CD4-positive, alpha-beta memory T cell (primary cell): ENCODE measurements around the gene OR51B4. TPM values are rescaled to one million over a fixed set of nuclear protein-coding genes. Genes with fewer than 3 reads are reported as not detected.

Source experiments
- CTCF ChIA-PET: fragments of 350-600 bp; sonication (Branson Sonifier 250); formaldehyde crosslinking; loops from one replicate; lab custom pipeline; 2021; ENCODE audit warnings: inconsistent platforms; ENCODE audit not compliant: partially characterized antibody; lab: Charles Lee
- POLR2A ChIA-PET: fragments of 350-600 bp; sonication (Branson Sonifier 250); formaldehyde crosslinking; loops from one replicate; lab custom pipeline; 2021; ENCODE audit not compliant: partially characterized antibody; lab: Charles Lee
- DNase-seq, 5 donors: peaks; one replicate each; pipeline versions ENCODE4 v3.0.0 to v3.0.0-alpha.2; 2020 to 2022; ENCODE audit warnings: mixed read lengths in 1 of 5
- H3K27ac ChIP-seq: one replicate; pipeline ENCODE4 v1.7.0; 2013; ENCODE audit warnings: low read depth, low read length
- H3K27me3 ChIP-seq: 2 replicates; pipeline ENCODE4 v1.7.0; 2013; ENCODE audit warnings: mild to moderate bottlenecking, low read length, moderate library complexity; ENCODE audit not compliant: insufficient read depth
- H3K36me3 ChIP-seq: 2 replicates; pipeline ENCODE4 v1.7.0; 2013; ENCODE audit warnings: mild to moderate bottlenecking, low read length, moderate library complexity; ENCODE audit not compliant: insufficient read depth
- H3K4me1 ChIP-seq: 2 replicates; pipeline ENCODE4 v1.7.0; 2013; ENCODE audit warnings: mild to moderate bottlenecking, low read length, moderate library complexity; ENCODE audit not compliant: insufficient read depth
- H3K4me3 ChIP-seq, 2 donors: one replicate each; pipeline ENCODE4 v1.7.0; 2013; ENCODE audit warnings: low read length in 2 of 2, mild to moderate bottlenecking in 1 of 2
- H3K9me3 ChIP-seq, 2 donors: one replicate each; pipeline ENCODE4 v1.7.0; 2013; ENCODE audit warnings: low read length in 2 of 2, control low read depth in 1 of 2; ENCODE audit not compliant: control insufficient read depth in 1 of 2
- H3K27ac Mint-ChIP-seq, 7 donors: one replicate each; pipeline ENCODE4 v1.8.0; 2020 to 2021; ENCODE audit warnings: mixed read lengths in 7 of 7, mild to moderate bottlenecking in 6 of 7, inconsistent platforms in 3 of 7, moderate library complexity in 3 of 7
- H3K27me3 Mint-ChIP-seq, 2 donors: one replicate each; pipeline ENCODE4 v1.8.0; 2020 to 2021; ENCODE audit warnings: mixed read lengths in 2 of 2
- H3K36me3 Mint-ChIP-seq, 2 donors: one replicate each; pipeline ENCODE4 v1.8.0; 2020 to 2021; ENCODE audit warnings: mixed read lengths in 2 of 2, inconsistent platforms in 1 of 2, mild to moderate bottlenecking in 1 of 2
- H3K4me1 Mint-ChIP-seq, 4 donors: one replicate each; pipeline ENCODE4 v1.8.0; 2020 to 2021; ENCODE audit warnings: mixed read lengths in 4 of 4, mild to moderate bottlenecking in 1 of 4
- H3K4me3 Mint-ChIP-seq, 8 donors: one replicate each; pipeline ENCODE4 v1.8.0; 2020 to 2021; ENCODE audit warnings: mixed read lengths in 8 of 8, mild to moderate bottlenecking in 7 of 8, moderate library complexity in 6 of 8, inconsistent platforms in 3 of 8
- H3K9me3 Mint-ChIP-seq, 8 donors: one replicate each; pipeline ENCODE4 v1.8.0; 2020 to 2021; ENCODE audit warnings: mixed read lengths in 8 of 8, mild to moderate bottlenecking in 5 of 8, inconsistent platforms in 3 of 8, moderate library complexity in 1 of 8
- intact Hi-C: fragments of 100-400 bp; cut with micrococcal nuclease; formaldehyde crosslinking; loops from one replicate; pipeline ENCODE4 v1.15.1; 2023
- polyA plus RNA-seq, 2 donors: library from polyadenylated mRNA; unstranded; fragments of 300-500 nt; fragmentation: Illumina TruSeq; gene quantifications; one replicate each; pipeline ENCODE4 v1.2.3, GENCODE V29; 2021
- total RNA-seq, 2 experiments: library from RNA; stranded (reverse); gene quantifications; one replicate each; pipeline ENCODE4 v1.2.3, GENCODE V29; 2021

OR51B4 gene
- total and polyA plus RNA-seq, 4 experiments from 2014 or later, result not detected

- Histone ChIP-seq H3K27me3 (no peaks in the 10 kb centered on the region), H3K27ac (no peak overlapping the region), H3K4me1 (no peaks in the 10 kb centered on the region), H3K4me3 (no peak overlapping the region), H3K9me3 (no peaks in the 10 kb centered on the region), H3K36me3 (no peaks in the 10 kb centered on the region)
- peaks cover 0 to 2% (median 0%) of the 10 kb centered on the region in 8 donors for H3K9me3 Mint-ChIP-seq
- POLR2A ChIA-PET, result no interaction called here
- intact Hi-C loops, result no loop called here
- CTCF ChIA-PET, result no interaction called here
- DNase-seq, result no peak
- no peaks in the 10 kb centered on the region for H3K4me1 Mint-ChIP-seq
- H3K36me3 Mint-ChIP-seq, result no peaks in the 10 kb centered on the region
- no peak overlapping the region for H3K4me3 Mint-ChIP-seq
- peaks cover 0 to 1% of the 10 kb centered on the region in 2 donors for H3K27me3 Mint-ChIP-seq
- H3K27ac Mint-ChIP-seq, result no peak overlapping the region
Observed at GRCh38 chr11:5286901-5287300, 14.8 kb downstream of the OR51B4 start.

- no peak overlapping the region for H3K4me3 Mint-ChIP-seq
- ChIA-PET POLR2A (no interaction called here), CTCF (no interaction called here)
- H3K9me3 ChIP-seq, result no peaks in the 10 kb centered on the region
- no peak overlapping the region for H3K4me3 ChIP-seq
- no peak for DNase-seq
- no peaks in the 10 kb centered on the region for H3K36me3 Mint-ChIP-seq
- H3K27ac Mint-ChIP-seq, result no peak overlapping the region
- intact Hi-C loops, result no loop called here
- no peaks in the 10 kb centered on the region for H3K4me1 Mint-ChIP-seq
- H3K27me3 ChIP-seq, result no peaks in the 10 kb centered on the region
- peaks cover 0 to 1% of the 10 kb centered on the region in 2 donors for H3K27me3 Mint-ChIP-seq
- H3K27ac ChIP-seq, result no peak overlapping the region
- H3K36me3 ChIP-seq, result no peaks in the 10 kb centered on the region
- H3K4me1 ChIP-seq, result no peaks in the 10 kb centered on the region
- peaks cover 0 to 2% (median 0%) of the 10 kb centered on the region in 8 donors for H3K9me3 Mint-ChIP-seq
Observed at GRCh38 chr11:5286351-5286750, 15.4 kb downstream of the OR51B4 start.

DNA sequence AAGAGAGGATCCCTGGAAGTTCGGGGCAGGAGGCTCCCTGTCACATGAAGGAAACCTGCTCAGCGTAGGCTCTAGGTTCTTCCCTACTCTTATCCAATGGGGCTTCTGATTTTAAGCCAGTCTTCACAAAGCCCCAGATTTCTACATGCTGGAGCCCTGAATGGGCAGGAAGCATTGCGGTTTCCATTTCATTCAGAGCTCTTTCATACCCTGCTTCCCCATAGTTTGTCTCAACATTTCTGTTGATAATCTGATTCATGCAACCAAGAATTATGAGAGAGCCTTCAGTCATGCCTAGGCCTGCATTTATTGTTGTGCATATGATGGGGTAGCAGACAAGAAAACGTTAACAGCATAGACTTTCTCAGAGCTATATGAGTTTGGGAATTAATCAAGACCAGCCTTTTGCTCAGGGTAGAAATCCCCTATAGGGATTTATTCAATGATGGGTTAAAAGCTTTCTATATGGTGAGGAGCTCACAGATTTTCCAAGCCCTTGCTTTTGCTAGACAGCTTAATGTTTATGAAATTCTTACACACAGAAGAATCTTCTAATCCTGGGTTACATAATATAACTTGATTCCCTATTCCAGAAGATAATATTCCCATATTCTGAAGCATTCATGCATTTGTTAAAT is 15.9 kb downstream of the OR51B4 start:
- H3K4me3 Mint-ChIP-seq, result no peak overlapping the region
- H3K27ac ChIP-seq, result no peak overlapping the region
- POLR2A ChIA-PET, result no interaction called here

GRCh38 chr11:5284637-5285036 is 17.1 kb downstream of the OR51B4 start:
- Mint-ChIP-seq H3K36me3 (no peaks in the 10 kb centered on the region), H3K27ac (no peak overlapping the region), H3K4me1 (no peaks in the 10 kb centered on the region), H3K9me3 (no peaks in the 10 kb centered on the region), H3K27me3 (peaks cover 1 to 2% of the 10 kb centered on the region in 2 donors), H3K4me3 (no peak overlapping the region)
- Histone ChIP-seq H3K36me3 (no peaks in the 10 kb centered on the region), H3K27ac (no peak overlapping the region), H3K4me3 (no peak overlapping the region), H3K27me3 (no peaks in the 10 kb centered on the region), H3K4me1 (no peaks in the 10 kb centered on the region), H3K9me3 (no peaks in the 10 kb centered on the region)
- intact Hi-C loops, result no loop called here
- no peak for DNase-seq
- ChIA-PET CTCF (no interaction called here), POLR2A (no interaction called here)

More for the DNA sequence above, 15.9 kb downstream of the OR51B4 start:
- Mint-ChIP-seq H3K27ac (no peak overlapping the region), H3K27me3 (peaks cover 0 to 1% of the 10 kb centered on the region in 2 donors), H3K4me1 (no peaks in the 10 kb centered on the region), H3K9me3 (peaks cover 0 to 1% (median 0%) of the 10 kb centered on the region in 8 donors), H3K36me3 (no peaks in the 10 kb centered on the region)
- DNase-seq, result no peak
- no peaks in the 10 kb centered on the region for H3K27me3 ChIP-seq
- CTCF ChIA-PET, result no interaction called here
- H3K36me3 ChIP-seq, result no peaks in the 10 kb centered on the region
- no peaks in the 10 kb centered on the region for H3K9me3 ChIP-seq
- H3K4me1 ChIP-seq, result no peaks in the 10 kb centered on the region
- intact Hi-C loops, result no loop called here
- H3K4me3 ChIP-seq, result no peak overlapping the region

DNA sequence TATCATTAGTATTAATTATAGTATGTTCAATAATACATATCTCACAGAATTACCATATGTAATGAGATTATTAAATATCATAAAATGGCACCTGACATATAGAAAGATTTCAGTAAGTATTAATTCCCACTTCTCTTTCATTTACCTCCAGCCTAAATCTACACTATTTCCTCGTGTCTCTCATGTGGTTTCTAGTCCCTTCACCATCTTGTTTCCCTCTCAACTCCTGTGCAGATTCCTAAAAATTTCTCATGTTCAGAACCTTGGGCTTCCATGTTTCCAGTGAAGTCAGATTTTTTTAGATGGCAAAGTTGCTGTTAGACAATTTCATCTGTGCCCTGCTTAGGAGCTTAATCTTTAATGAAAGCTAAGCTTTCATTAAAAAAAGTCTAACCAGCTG is 17.9 kb downstream of the OR51B4 start:
- H3K4me1 ChIP-seq, result no peaks in the 10 kb centered on the region
- no peak for DNase-seq
- POLR2A ChIA-PET, result no interaction called here
- Mint-ChIP-seq H3K27ac (no peak overlapping the region), H3K4me1 (no peaks in the 10 kb centered on the region), H3K27me3 (peaks cover 1 to 2% of the 10 kb centered on the region in 2 donors), H3K4me3 (no peak overlapping the region), H3K36me3 (no peaks in the 10 kb centered on the region), H3K9me3 (no peaks in the 10 kb centered on the region)
- no peaks in the 10 kb centered on the region for H3K36me3 ChIP-seq
- no peak overlapping the region for H3K27ac ChIP-seq
- H3K4me3 ChIP-seq, result no peak overlapping the region
- CTCF ChIA-PET, result no interaction called here
- intact Hi-C loops, result no loop called here
- H3K27me3 ChIP-seq, result no peaks in the 10 kb centered on the region
- H3K9me3 ChIP-seq, result no peaks in the 10 kb centered on the region

DNA sequence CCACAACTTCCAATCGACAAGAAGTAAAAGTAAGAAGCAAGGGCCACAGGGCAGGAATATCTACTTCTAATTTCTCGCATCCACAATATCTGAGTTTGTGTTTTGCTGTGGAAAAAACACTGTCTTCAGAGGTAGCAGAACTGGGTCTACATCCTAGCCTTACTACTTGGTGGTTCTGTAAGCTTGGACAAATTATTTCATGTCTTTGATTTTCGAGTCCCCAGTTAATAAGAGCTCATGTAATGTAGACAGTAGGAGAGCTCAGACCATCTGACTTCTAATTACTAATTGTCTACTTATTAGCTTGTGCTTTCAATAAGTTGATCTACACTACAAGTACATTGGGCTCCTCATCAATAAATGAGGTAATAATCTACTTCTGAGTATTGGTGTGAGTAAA is 18.7 kb downstream of the OR51B4 start:
- no peak overlapping the region for H3K27ac ChIP-seq
- no peak overlapping the region for H3K4me3 Mint-ChIP-seq
- intact Hi-C loops, result no loop called here
- no peak overlapping the region for H3K4me3 ChIP-seq
- peaks cover 1 to 2% of the 10 kb centered on the region in 2 donors for H3K27me3 Mint-ChIP-seq
- DNase-seq, result no peak
- no peak overlapping the region for H3K27ac Mint-ChIP-seq
- H3K36me3 Mint-ChIP-seq, result no peaks in the 10 kb centered on the region
- no peaks in the 10 kb centered on the region for H3K27me3 ChIP-seq
- no peaks in the 10 kb centered on the region for H3K4me1 Mint-ChIP-seq
- no peaks in the 10 kb centered on the region for H3K36me3 ChIP-seq
- ChIA-PET CTCF (no interaction called here), POLR2A (no interaction called here)
- no peaks in the 10 kb centered on the region for H3K9me3 Mint-ChIP-seq
- H3K4me1 ChIP-seq, result no peaks in the 10 kb centered on the region
- H3K9me3 ChIP-seq, result no peaks in the 10 kb centered on the region

- Mint-ChIP-seq H3K9me3 (no peaks in the 10 kb centered on the region), H3K4me3 (no peak overlapping the region), H3K27ac (no peak overlapping the region), H3K27me3 (peaks cover 1 to 2% of the 10 kb centered on the region in 2 donors), H3K36me3 (no peaks in the 10 kb centered on the region), H3K4me1 (no peaks in the 10 kb centered on the region)
- DNase-seq, result no peak
- ChIA-PET CTCF (no interaction called here), POLR2A (no interaction called here)
- H3K4me3 ChIP-seq, result no peak overlapping the region
- H3K9me3 ChIP-seq, result no peaks in the 10 kb centered on the region
- H3K4me1 ChIP-seq, result no peaks in the 10 kb centered on the region
- intact Hi-C loops, result no loop called here
- no peak overlapping the region for H3K27ac ChIP-seq
- no peaks in the 10 kb centered on the region for H3K36me3 ChIP-seq
- H3K27me3 ChIP-seq, result no peaks in the 10 kb centered on the region
Observed at GRCh38 chr11:5282628-5283027, 19.1 kb downstream of the OR51B4 start.
